Measurements from ENCODE around the gene MAP3K8. TPM values are rescaled to one million over a fixed set of nuclear protein-coding genes. Genes with fewer than 3 reads are reported as not detected.

MAP3K8 gene
- total RNA-seq, 6 experiments from 2014 or later = 3.1 to 21.9 (median 6.1) TPM

- DNase-seq = no peak
- intact Hi-C loops (cut with DNase I) = no loop called here
- Histone ChIP-seq H3K27ac (no peak overlapping the region), H3K9me3 (no peaks in the 10 kb centered on the region), H3K4me1 (no peaks in the 10 kb centered on the region), H3K27me3 (no peaks in the 10 kb centered on the region), H3K36me3 (no peaks in the 10 kb centered on the region), H3K4me3 (no peak overlapping the region)
- no peak for TF ChIP-seq POLR2A (IDR thresholded peaks at IDR 0.05)
- TF ChIP-seq, protein P1, sequence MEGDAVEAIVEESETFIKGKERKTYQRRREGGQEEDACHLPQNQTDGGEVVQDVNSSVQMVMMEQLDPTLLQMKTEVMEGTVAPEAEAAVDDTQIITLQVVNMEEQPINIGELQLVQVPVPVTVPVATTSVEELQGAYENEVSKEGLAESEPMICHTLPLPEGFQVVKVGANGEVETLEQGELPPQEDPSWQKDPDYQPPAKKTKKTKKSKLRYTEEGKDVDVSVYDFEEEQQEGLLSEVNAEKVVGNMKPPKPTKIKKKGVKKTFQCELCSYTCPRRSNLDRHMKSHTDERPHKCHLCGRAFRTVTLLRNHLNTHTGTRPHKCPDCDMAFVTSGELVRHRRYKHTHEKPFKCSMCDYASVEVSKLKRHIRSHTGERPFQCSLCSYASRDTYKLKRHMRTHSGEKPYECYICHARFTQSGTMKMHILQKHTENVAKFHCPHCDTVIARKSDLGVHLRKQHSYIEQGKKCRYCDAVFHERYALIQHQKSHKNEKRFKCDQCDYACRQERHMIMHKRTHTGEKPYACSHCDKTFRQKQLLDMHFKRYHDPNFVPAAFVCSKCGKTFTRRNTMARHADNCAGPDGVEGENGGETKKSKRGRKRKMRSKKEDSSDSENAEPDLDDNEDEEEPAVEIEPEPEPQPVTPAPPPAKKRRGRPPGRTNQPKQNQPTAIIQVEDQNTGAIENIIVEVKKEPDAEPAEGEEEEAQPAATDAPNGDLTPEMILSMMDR (IDR thresholded peaks at IDR 0.05) = no peak
- ATAC-seq = no peak
- WGBS (ENCODE audit: insufficient coverage, low coverage, low lambda C conversion rate, missing lambda C conversion rate) = 71% methylated on average over 4 of the region's 4 CpGs
Observed at GRCh38 chr10:30510932-30511700, 77.1 kb downstream of the MAP3K8 start.

Other genes with a start within 250 kb of the MAP3K8 start
- 10 to 100 TPM in 4 of 6 experiments, 1 to 10 TPM in 2; 7.6 to 13.9 (median 11.9) TPM for gene MTPAP, start 84.9 kb upstream of the MAP3K8 start, total RNA-seq
- not detected for gene LYZL2, start 195.6 kb downstream of the MAP3K8 start, total RNA-seq